ENCODE measurements around the gene SHROOM4. TPM values are rescaled to one million over a fixed set of nuclear protein-coding genes. Genes with fewer than 3 reads are reported as not detected.

SHROOM4 gene
- total RNA-seq, 1 donor from 2014 or later = 5.5 TPM

GRCh38 chrX:50805276-50805675 is 8.7 kb downstream of the SHROOM4 start:
- H3K9me3 Mint-ChIP-seq (ENCODE audit: low read depth) = peaks cover 7% of the 10 kb centered on the region
- no peak overlapping the region for H3K4me3 Mint-ChIP-seq (ENCODE audit: unreplicated experiment)
- no peaks in the 10 kb centered on the region for H3K36me3 Mint-ChIP-seq (ENCODE audit: low read depth)
- H3K27ac Mint-ChIP-seq (ENCODE audit: unreplicated experiment) = peak overlapping the region; percentile 6
- no peaks in the 10 kb centered on the region for H3K27me3 Mint-ChIP-seq (ENCODE audit: low read depth)
- no peak for TF ChIP-seq CTCF (IDR thresholded peaks at IDR 0.05)
- no peak for DNase-seq (ENCODE audit: low spot score)
- H3K4me1 Mint-ChIP-seq (ENCODE audit: low read depth) = peaks cover 14% of the 10 kb centered on the region

GRCh38 chrX:50801135-50801534 is 12.9 kb downstream of the SHROOM4 start:
- peaks cover 14% of the 10 kb centered on the region for H3K9me3 Mint-ChIP-seq (ENCODE audit: low read depth)
- peak overlapping the region; percentile 97 for H3K27ac Mint-ChIP-seq (ENCODE audit: unreplicated experiment)
- no peak for DNase-seq (ENCODE audit: low spot score)
- H3K4me3 Mint-ChIP-seq (ENCODE audit: unreplicated experiment) = no peak overlapping the region
- TF ChIP-seq CTCF (IDR thresholded peaks at IDR 0.05) = no peak
- no peaks in the 10 kb centered on the region for H3K36me3 Mint-ChIP-seq (ENCODE audit: low read depth)
- H3K27me3 Mint-ChIP-seq (ENCODE audit: low read depth) = no peaks in the 10 kb centered on the region
- H3K4me1 Mint-ChIP-seq (ENCODE audit: low read depth) = peaks cover 39% of the 10 kb centered on the region

- peak overlapping the region; percentile 97 for H3K27ac Mint-ChIP-seq (ENCODE audit: unreplicated experiment)
- DNase-seq (ENCODE audit: low spot score) = no peak
Measured at GRCh38 chrX:50799531-50799961, 14.4 kb downstream of the SHROOM4 start.

GRCh38 chrX:50798783-50799182 is 15.2 kb downstream of the SHROOM4 start:
- Mint-ChIP-seq H3K27ac (ENCODE audit: unreplicated experiment) (peak overlapping the region; percentile 97), H3K4me3 (ENCODE audit: unreplicated experiment) (no peak overlapping the region), H3K36me3 (ENCODE audit: low read depth) (no peaks in the 10 kb centered on the region), H3K27me3 (ENCODE audit: low read depth) (no peaks in the 10 kb centered on the region), H3K9me3 (ENCODE audit: low read depth) (peaks cover 10% of the 10 kb centered on the region), H3K4me1 (ENCODE audit: low read depth) (peaks cover 41% of the 10 kb centered on the region)
- no peak for DNase-seq (ENCODE audit: low spot score)
- no peak for TF ChIP-seq CTCF (IDR thresholded peaks at IDR 0.05)

More at GRCh38 chrX:50799531-50799961, 14.4 kb downstream of the SHROOM4 start:
- no peak for TF ChIP-seq CTCF (IDR thresholded peaks at IDR 0.05)
- peaks cover 41% of the 10 kb centered on the region for H3K4me1 Mint-ChIP-seq (ENCODE audit: low read depth)
- H3K27me3 Mint-ChIP-seq (ENCODE audit: low read depth) = no peaks in the 10 kb centered on the region
- H3K36me3 Mint-ChIP-seq (ENCODE audit: low read depth) = no peaks in the 10 kb centered on the region
- peaks cover 10% of the 10 kb centered on the region for H3K9me3 Mint-ChIP-seq (ENCODE audit: low read depth)
- no peak overlapping the region for H3K4me3 Mint-ChIP-seq (ENCODE audit: unreplicated experiment)

GRCh38 chrX:50787099-50787498 is 26.9 kb downstream of the SHROOM4 start:
- H3K27ac Mint-ChIP-seq (ENCODE audit: unreplicated experiment) = no peak overlapping the region
- no peaks in the 10 kb centered on the region for H3K27me3 Mint-ChIP-seq (ENCODE audit: low read depth)
- no peak overlapping the region for H3K4me3 Mint-ChIP-seq (ENCODE audit: unreplicated experiment)
- H3K4me1 Mint-ChIP-seq (ENCODE audit: low read depth) = peaks cover 4% of the 10 kb centered on the region
- no peak for DNase-seq (ENCODE audit: low spot score)
- TF ChIP-seq CTCF (IDR thresholded peaks at IDR 0.05) = no peak
- peaks cover 13% of the 10 kb centered on the region for H3K9me3 Mint-ChIP-seq (ENCODE audit: low read depth)
- H3K36me3 Mint-ChIP-seq (ENCODE audit: low read depth) = no peaks in the 10 kb centered on the region

Data from chondrocyte (in vitro differentiated cells).